Activated CD4-positive, CD25-positive, alpha-beta regulatory T cell treated with anti-CD3 and anti-CD28 coated beads, Interleukin-2, amount 50 U/mL, for 72 hours (primary cell): ENCODE measurements around the gene NRGN.
A peak's percentile ranks its signal among the peaks of the same experiment; 100 is the strongest.

Source experiments
- DNase-seq: peaks from one replicate; pipeline ENCODE4 v3.0.0; 2021

Gene NRGN

GRCh38 chr11:124739479-124740276, at the start of gene NRGN:
TSS of gene NRGN (plus strand) at chr11:124739942. CDS start at chr11:124740085, 143 bp downstream.
- peak; percentile 79 for DNase-seq

GRCh38 chr11:124693142-124693541, 46.6 kb upstream of the NRGN start:
- DNase-seq, result no peak

- no peak for DNase-seq
Observed at GRCh38 chr11:124699547-124699946, 40.2 kb upstream of the NRGN start.

GRCh38 chr11:124700028-124700427, 39.7 kb upstream of the NRGN start:
- DNase-seq, result no peak

GRCh38 chr11:124707829-124708228, 31.9 kb upstream of the NRGN start:
- DNase-seq, result no peak

- DNase-seq, result no peak
Observed at GRCh38 chr11:124712392-124712791, 27.4 kb upstream of the NRGN start.

GRCh38 chr11:124716591-124716990, 23.2 kb upstream of the NRGN start:
- DNase-seq, result no peak

- DNase-seq, result no peak
Observed at GRCh38 chr11:124717421-124717785, 22.3 kb upstream of the NRGN start.

- DNase-seq, result no peak
Observed at GRCh38 chr11:124717786-124718651, 21.7 kb upstream of the NRGN start.

GRCh38 chr11:124718801-124719200, 20.9 kb upstream of the NRGN start:
- no peak for DNase-seq

- no peak for DNase-seq
Observed at GRCh38 chr11:124719534-124719933, 20.2 kb upstream of the NRGN start.

GRCh38 chr11:124722176-124722575, 17.6 kb upstream of the NRGN start:
- no peak for DNase-seq

- no peak for DNase-seq
Observed at GRCh38 chr11:124724979-124725718, 14.6 kb upstream of the NRGN start.

- DNase-seq, result no peak
Observed at GRCh38 chr11:124725719-124726105, 14.0 kb upstream of the NRGN start.

GRCh38 chr11:124727474-124727873, 12.3 kb upstream of the NRGN start:
- no peak for DNase-seq

- no peak for DNase-seq
Observed at GRCh38 chr11:124728134-124728533, 11.6 kb upstream of the NRGN start.

GRCh38 chr11:124729571-124729970, 10.2 kb upstream of the NRGN start:
- DNase-seq, result no peak

GRCh38 chr11:124732230-124732629, 7.5 kb upstream of the NRGN start:
- no peak for DNase-seq

- no peak for DNase-seq
Observed at GRCh38 chr11:124736736-124737135, 3.0 kb upstream of the NRGN start.

GRCh38 chr11:124737638-124738305, 2.0 kb upstream of the NRGN start:
- no peak for DNase-seq

- DNase-seq, result no peak
Observed at GRCh38 chr11:124738713-124739478, 846 bp upstream of the NRGN start.

- DNase-seq, result peak; percentile 66
Observed at GRCh38 chr11:124740277-124740882, 638 bp downstream of the NRGN start.
